Prostate gland (tissue), 2 donors: ENCODE results near the gene GON4L. TPM values are rescaled to one million over a fixed set of nuclear protein-coding genes. Genes with fewer than 3 reads are reported as not detected.
"Not testable (repeated sequence)": the region's sequence is repeated elsewhere in the genome, so short reads cannot be mapped to it uniquely, and the experiment has no call there.

Source experiments
- DNase-seq: peaks from one replicate; pipeline ENCODE4 v3.0.0-alpha.2; 2019; ENCODE audit warnings: low spot score
- H3K27ac ChIP-seq, 2 donors: fragments of 200-600 bp; sonication (generic); 2 replicates each; pipeline ENCODE4 v1.5.1; 2017 to 2019
- H3K27me3 ChIP-seq: fragments of 200-600 bp; sonication (generic); replicated peaks from 2 replicates; pipeline ENCODE4 v1.5.1; 2019; ENCODE audit not compliant: insufficient read depth
- H3K36me3 ChIP-seq, 2 donors: fragments of 200-600 bp; sonication (generic); 1 replicate in 1 of 2; 2 replicates in 1 of 2; pipeline versions ENCODE4 v1.5.1 to v1.8.1; 2017 to 2019
- H3K4me1 ChIP-seq: fragments of 200-600 bp; sonication (generic); replicated peaks from 2 replicates; pipeline ENCODE4 v1.5.1; 2019
- H3K4me3 ChIP-seq, 2 donors: fragments of 200-600 bp; sonication (generic); 2 replicates each; pipeline ENCODE4 v1.5.1; 2017 to 2019
- H3K9me3 ChIP-seq: fragments of 200-600 bp; sonication (generic); 2 replicates; pipeline ENCODE4 v1.5.1; 2017
- POLR2A ChIP-seq: fragments of 450-650 bp; IDR thresholded peaks from one replicate; pipeline ENCODE4 v1.6.1; 2016; ENCODE audit warnings: antibody characterized with exemption, mild to moderate bottlenecking
- POLR2AphosphoS5 ChIP-seq: sonication (generic); formaldehyde crosslinking; IDR thresholded peaks from one replicate; pipeline ENCODE4 v1.6.1; 2017; ENCODE audit warnings: antibody characterized with exemption
- WGBS: methylation state at CpG from one replicate; pipeline ENCODE4 v1.1.5; 2018; 5-methylcytosine and 5-hydroxymethylcytosine counted together
- intact Hi-C: fragments of 100-400 bp; cut with DNase I; formaldehyde crosslinking; loops from one replicate; pipeline ENCODE4 v1.14.2; 2022
- total RNA-seq, 2 donors: library from RNA; depleted of rRNA; stranded (reverse); fragments of >200 nt; gene quantifications; one replicate each; pipeline ENCODE4 v1.1.0, GENCODE V29; 2016
- TF ChIP-seq, protein P1 (sequence below), 4 experiments: fragments of 200-600 bp in 2 of 4; fragments of 450-650 bp in 2 of 4; sonication (generic) in 2 of 4; IDR thresholded peaks; 1 replicate in 3 of 4; 2 replicates in 1 of 4; pipeline ENCODE4 v1.5.1; 2016 to 2019; ENCODE audit warnings: antibody characterized with exemption in 4 of 4, mild to moderate bottlenecking in 2 of 4, moderate library complexity in 2 of 4

Gene GON4L
- total RNA-seq, 2 donors from 2014 or later = 24.9 to 57.4 TPM

DNA sequence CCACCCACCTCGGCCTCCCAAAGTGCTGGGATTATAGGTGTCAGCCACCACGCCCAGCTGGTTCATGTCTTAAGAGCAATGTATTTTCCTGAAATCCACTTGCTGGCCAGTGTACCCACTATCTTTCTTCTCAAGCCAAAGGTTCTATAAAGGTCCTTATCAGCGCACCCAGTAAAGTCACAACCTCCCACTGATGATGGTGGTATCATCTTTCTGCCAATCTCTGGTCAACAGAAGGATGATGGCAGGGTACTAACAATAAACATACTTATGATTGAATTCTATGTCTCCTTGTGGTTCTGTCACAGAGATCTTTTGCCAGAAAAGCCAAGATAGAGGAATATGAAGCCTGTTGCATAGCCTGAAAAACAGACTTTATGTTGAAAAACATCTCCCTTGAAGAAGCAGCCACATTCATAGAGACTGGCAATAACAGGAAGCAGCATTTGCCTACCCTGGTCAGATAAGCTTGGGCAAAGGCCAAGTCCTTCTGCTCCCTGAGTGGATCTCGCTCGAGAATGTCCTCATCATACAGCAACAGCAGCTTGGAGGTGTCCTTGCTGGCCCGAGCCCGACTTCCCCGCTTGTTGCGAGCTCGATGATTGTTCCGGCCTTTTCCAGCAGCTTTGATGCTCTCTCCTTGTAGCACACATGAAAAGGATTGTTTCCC, 95.1 kb downstream of the GON4L start:
- Histone ChIP-seq H3K27me3 (no peaks in the 10 kb centered on the region), H3K4me3 (no peak overlapping the region), H3K36me3 (peaks cover 0 to 4% of the 10 kb centered on the region in 2 donors), H3K4me1 (no peaks in the 10 kb centered on the region), H3K27ac (no peak overlapping the region), H3K9me3 (no peaks in the 10 kb centered on the region)
- no peak for DNase-seq
- WGBS = 93% methylated on average over 11 of the region's 11 CpGs
- intact Hi-C loops = no loop called here
- TF ChIP-seq, protein P1, sequence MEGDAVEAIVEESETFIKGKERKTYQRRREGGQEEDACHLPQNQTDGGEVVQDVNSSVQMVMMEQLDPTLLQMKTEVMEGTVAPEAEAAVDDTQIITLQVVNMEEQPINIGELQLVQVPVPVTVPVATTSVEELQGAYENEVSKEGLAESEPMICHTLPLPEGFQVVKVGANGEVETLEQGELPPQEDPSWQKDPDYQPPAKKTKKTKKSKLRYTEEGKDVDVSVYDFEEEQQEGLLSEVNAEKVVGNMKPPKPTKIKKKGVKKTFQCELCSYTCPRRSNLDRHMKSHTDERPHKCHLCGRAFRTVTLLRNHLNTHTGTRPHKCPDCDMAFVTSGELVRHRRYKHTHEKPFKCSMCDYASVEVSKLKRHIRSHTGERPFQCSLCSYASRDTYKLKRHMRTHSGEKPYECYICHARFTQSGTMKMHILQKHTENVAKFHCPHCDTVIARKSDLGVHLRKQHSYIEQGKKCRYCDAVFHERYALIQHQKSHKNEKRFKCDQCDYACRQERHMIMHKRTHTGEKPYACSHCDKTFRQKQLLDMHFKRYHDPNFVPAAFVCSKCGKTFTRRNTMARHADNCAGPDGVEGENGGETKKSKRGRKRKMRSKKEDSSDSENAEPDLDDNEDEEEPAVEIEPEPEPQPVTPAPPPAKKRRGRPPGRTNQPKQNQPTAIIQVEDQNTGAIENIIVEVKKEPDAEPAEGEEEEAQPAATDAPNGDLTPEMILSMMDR (IDR thresholded peaks at IDR 0.05) = no peak
- TF ChIP-seq POLR2AphosphoS5 = no peak
- TF ChIP-seq POLR2A = no peak

GRCh38 chr1:155760751-155761475, 96.1 kb downstream of the GON4L start:
- Histone ChIP-seq H3K4me1 (no peaks in the 10 kb centered on the region), H3K27me3 (no peaks in the 10 kb centered on the region), H3K4me3 (no peak overlapping the region), H3K9me3 (no peaks in the 10 kb centered on the region), H3K36me3 (peaks cover 0 to 7% of the 10 kb centered on the region in 2 donors), H3K27ac (no peak overlapping the region)
- no peak for DNase-seq
- intact Hi-C loops = no loop called here
- 92% methylated on average over 2 of the region's 2 CpGs for WGBS
- TF ChIP-seq, protein P1 (IDR thresholded peaks at IDR 0.05) = no peak
- no peak for TF ChIP-seq POLR2A
- no peak for TF ChIP-seq POLR2AphosphoS5

GRCh38 chr1:155759966-155760630, 96.9 kb downstream of the GON4L start:
- H3K27ac ChIP-seq = no peak overlapping the region
- H3K27me3 ChIP-seq = no peaks in the 10 kb centered on the region
- DNase-seq = no peak
- intact Hi-C loops = loop anchor here (10.0 kb wide), 1 partner anchor 155 kb away; the partner anchor contains the start of gene RIT1
- no peaks in the 10 kb centered on the region for H3K4me1 ChIP-seq
- no peak overlapping the region for H3K4me3 ChIP-seq
- WGBS = 87% methylated on average over 4 of the region's 4 CpGs
- peaks cover 0 to 7% of the 10 kb centered on the region in 2 donors for H3K36me3 ChIP-seq
- H3K9me3 ChIP-seq = no peaks in the 10 kb centered on the region
- no peak for TF ChIP-seq POLR2AphosphoS5
- no peak for TF ChIP-seq POLR2A
- TF ChIP-seq, protein P1 (IDR thresholded peaks at IDR 0.05) = no peak

GRCh38 chr1:155759017-155759416, 98.0 kb downstream of the GON4L start:
- not testable (repeated sequence) for H3K27ac ChIP-seq, H3K4me3 ChIP-seq, H3K4me1 ChIP-seq, H3K9me3 ChIP-seq, DNase-seq, H3K27me3 ChIP-seq, H3K36me3 ChIP-seq
- intact Hi-C loops = loop anchor here (10.0 kb wide), 1 partner anchor 156 kb away; the partner anchor contains the start of gene RIT1
- 100% methylated on average over 3 of the region's 3 CpGs for WGBS

GRCh38 chr1:155748141-155748540, 108.9 kb downstream of the GON4L start:
- H3K27ac ChIP-seq, intact Hi-C loops, H3K4me3 ChIP-seq, H3K36me3 ChIP-seq, H3K9me3 ChIP-seq, H3K27me3 ChIP-seq, H3K4me1 ChIP-seq, DNase-seq: not testable (repeated sequence)
- 84% methylated on average over 5 of the region's 5 CpGs for WGBS

GRCh38 chr1:155747586-155747985, 109.4 kb downstream of the GON4L start:
- WGBS = 87% methylated on average over 12 of the region's 12 CpGs
- H3K27ac ChIP-seq, H3K4me1 ChIP-seq, H3K36me3 ChIP-seq, DNase-seq, H3K27me3 ChIP-seq, H3K4me3 ChIP-seq, H3K9me3 ChIP-seq, intact Hi-C loops: not testable (repeated sequence)
